NCI-H2171 treated with DMSO at 0.1 percent for 48 hours (cell line): ENCODE data around the gene SLC7A6.

Experiments used
- DNase-seq: peaks from one replicate; lab custom pipeline; 2025; lab: John Stamatoyannopoulos, UW

The SLC7A6 gene

DNA sequence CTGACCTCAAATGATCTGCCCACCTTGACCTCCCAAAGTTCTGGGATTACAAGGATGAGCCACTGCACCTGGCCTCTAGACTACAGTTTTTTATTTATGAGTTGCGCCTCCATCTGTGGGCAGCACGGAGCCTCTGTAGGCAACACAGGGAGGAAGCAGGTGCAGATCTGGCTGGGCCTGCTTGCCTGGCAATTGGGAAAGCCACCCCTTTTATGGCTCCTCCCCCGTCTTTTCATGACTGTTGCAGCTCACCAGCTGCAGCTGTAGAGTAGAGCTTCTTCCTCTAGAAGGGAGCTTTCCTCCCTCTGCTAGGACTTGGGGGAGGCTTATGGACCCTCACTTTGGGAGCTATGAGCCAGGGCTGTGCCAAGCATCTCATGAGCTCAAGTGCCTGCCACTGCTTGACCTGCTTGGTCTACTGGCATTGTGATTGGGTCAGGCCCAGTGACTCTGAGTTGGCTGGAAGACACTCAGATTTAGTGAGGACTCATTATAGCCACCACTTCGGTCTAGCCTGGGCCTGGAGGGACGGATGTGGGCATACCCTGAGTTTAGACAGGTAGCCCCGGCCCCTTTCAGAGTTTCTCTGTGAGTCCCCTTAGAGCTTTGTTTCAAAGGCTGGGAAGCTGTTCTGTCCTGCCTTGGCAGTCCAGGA, 6.9 kb upstream of the SLC7A6 start:
- peak; percentile 41 for DNase-seq

DNA sequence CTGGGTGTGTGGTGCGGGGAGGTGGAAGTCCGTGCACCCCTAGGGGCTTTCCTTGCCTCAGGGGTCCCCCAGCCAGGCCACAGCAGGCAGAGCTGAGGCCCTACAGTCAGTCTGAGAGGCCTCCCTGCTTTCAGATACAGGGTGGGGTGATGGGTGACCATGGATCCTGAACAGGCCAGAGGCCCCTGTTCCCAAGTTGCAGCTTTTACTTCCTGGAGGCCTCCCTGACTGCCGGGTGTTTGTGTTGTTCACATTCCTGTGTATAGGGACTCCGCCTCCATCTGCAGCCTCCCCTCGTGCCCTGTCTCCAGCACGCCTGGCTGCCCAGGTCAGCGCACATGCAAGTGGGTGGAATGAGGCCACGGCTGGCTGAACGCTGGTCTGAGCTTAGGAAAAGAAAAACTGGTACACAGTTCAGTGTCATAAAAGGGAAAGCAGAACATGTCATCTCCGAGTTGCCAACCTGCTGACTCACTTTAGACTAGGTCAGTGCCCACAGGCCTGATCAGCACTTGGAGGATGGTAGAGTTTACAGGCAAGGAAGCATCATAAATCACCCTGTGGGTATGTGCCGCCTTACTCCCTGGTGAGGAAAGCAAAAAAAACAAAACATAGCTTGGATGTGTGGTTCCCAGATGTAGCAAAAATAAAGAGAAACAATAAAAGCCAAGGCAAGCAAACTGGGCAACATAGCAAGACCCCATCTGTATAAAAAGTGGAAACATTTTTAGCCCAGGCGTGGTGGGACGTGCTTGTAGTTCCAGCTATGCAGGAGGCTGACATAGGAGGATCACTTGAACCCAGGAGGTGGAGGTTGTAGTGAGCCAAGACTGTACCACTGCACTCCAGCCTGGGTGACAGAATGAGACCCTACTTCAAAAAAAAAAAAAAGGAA, 6.2 kb upstream of the SLC7A6 start:
- no peak for DNase-seq

DNA sequence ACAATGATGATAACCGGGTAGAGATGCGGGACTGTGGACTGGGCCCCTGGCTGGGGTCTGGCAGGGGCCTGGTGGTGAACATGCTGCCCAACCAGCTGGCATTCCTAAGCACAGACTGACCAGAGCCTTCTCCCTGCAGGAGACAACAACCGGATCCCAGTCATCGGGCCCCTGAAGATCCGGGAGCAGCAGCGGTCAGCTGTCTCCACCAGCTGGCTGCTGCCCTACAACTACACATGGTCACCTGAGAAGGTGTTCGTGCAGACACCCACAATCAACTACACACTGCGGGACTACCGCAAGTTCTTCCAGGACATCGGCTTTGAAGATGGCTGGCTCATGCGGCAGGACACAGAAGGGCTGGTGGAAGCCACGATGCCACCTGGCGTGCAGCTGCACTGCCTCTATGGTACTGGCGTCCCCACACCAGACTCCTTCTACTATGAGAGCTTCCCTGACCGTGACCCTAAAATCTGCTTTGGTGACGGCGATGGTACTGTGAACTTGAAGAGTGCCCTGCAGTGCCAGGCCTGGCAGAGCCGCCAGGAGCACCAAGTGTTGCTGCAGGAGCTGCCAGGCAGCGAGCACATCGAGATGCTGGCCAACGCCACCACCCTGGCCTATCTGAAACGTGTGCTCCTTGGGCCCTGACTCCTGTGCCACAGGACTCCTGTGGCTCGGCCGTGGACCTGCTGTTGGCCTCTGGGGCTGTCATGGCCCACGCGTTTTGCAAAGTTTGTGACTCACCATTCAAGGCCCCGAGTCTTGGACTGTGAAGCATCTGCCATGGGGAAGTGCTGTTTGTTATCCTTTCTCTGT, 5.1 kb upstream of the SLC7A6 start:
- no peak for DNase-seq

DNA sequence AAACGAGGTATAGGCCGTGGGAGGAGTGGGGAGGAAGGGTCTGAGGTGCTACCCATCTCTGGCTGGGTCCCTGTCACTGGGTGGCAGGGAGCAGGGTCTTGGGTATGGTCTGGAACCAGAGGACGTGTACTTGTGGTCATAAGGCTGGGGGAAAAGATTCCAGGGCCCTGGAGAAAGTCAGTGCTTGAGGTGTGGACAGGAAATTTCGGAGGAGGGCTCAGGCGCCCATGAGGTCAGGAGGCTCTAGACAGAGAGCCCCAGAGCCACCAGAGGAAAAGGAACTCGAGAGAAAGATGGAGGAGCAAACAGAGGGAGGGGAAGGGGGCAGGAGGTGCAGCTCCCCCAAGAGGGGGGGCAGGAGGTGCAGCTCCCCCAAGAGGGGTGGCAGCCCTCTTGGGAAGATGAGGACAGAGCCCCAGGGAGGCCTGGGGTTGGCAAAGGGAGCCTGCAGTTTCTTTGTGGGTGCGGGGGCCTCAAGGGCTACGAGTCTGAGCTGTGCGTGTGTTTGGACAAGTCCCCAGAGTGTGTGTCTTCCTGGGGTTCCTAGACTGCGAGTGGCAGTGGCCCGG, 683 bp upstream of the SLC7A6 start:
- no peak for DNase-seq

DNA sequence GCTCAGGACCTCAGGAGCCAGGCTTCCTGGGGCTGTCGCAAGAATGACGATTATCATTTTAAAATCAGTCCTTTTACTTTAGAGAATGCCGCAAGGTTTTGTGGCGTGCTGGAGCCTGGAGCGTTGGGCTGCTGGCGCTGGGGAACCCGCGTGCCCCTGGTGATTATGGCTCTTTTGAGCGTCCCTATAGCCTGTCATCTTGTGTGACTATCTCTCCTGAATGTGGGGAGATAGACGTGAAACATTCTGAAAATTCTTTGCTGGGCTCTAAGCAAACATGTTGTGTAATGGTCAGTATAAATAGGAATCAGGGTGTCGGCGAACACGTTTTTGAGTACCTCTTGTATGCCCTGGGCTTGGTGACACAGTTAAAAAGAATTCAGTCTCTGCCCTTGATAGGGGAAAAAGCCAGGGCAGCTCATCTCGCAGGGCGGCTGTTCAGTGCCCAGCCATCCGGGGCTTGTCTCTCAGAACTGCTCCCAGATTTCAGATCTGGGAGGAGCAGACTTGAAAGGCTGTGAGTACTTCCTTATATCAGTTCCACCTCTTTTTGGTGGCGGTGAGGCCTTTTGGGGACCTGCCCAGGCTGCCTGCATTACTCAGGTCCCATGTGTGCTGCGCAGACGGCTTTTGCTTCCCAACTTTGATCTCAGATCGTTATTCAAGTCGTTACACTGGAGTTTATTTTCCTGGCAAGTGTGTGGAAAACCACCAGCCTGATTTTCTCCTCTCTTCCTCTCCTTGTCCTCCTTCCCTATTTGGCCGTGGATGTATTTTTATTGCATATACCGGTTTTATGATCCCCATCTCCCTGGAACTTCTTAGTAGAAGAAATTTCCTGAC, 973 bp downstream of the SLC7A6 start:
- peak; percentile 53 for DNase-seq

DNA sequence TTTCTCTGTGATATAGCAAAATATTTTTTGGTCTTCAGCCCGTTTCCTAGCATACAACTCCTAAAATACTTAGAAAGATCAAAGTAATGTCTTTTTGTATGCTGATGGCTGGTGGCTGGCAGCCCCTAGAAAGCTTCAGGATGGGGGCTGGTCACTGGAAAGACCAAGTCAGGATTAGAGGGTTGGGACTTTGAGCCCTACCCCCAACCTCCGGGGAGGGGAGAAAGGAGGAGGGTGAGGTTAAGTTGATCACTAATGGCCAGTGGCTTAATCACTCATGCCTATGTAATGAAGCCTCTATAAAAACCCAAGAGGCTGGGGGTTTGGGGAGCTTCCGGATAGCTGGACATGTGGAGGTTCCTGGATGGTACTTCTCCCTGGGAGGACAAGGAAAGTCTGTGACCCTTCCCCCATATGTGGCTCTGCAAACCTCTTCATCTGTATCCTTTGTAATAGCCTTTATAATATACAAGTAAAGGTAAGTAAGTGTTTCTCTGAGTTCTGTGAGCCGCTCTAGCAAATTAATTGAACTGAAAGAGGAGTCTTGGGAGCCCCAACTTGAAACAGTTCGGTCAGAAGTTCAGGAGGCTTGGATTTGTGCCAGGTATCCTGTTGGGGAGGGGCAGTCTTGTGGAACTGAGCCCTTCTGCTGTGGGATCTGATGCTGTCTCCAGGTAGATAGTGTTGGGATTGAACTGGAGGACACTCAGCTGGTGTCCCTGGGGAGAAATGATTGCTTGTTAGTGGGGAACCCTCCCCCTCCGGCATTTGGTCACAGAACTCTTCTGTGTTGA, 3.5 kb downstream of the SLC7A6 start:
- peak; percentile 93 for DNase-seq

DNA sequence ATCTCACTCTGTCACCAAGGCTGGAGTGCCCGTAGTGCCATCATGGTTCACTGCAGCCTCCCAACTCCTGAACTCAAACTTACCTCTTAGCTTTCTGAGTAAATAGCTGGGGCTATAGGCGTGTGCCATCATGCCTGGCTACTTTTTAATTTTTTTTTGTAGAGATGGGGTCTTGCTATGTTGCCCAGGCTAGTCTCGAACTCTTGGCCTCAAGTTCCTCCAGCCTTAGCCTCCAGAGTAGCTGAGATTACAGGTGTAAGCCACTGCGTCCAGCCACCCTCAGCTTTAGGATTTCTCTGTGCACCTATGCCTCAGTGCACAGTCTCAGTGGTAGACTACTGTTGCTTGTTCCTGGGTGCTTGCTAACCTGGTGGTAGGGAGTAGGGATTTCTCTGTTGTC, 5.5 kb downstream of the SLC7A6 start:
- no peak for DNase-seq

DNA sequence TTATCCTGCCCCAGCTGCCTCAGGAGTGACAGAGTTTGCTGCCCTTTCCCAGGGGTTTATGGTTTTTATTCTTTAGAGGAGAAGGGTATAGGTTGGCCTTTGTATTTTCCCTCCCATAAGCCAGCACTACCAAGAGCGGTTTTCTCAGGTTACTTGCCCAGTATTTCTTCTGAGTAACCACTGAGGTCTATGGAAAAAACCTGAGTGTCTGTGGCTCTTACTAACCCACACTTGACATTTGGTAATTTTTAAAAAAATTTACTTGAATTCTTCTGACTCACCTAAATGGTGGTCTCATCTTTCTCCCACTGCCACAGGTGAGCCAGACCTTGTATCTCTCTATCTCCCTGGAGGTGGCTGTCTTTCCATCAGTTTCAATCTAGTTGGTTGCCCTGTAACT, 6.0 kb downstream of the SLC7A6 start:
- DNase-seq = no peak

DNA sequence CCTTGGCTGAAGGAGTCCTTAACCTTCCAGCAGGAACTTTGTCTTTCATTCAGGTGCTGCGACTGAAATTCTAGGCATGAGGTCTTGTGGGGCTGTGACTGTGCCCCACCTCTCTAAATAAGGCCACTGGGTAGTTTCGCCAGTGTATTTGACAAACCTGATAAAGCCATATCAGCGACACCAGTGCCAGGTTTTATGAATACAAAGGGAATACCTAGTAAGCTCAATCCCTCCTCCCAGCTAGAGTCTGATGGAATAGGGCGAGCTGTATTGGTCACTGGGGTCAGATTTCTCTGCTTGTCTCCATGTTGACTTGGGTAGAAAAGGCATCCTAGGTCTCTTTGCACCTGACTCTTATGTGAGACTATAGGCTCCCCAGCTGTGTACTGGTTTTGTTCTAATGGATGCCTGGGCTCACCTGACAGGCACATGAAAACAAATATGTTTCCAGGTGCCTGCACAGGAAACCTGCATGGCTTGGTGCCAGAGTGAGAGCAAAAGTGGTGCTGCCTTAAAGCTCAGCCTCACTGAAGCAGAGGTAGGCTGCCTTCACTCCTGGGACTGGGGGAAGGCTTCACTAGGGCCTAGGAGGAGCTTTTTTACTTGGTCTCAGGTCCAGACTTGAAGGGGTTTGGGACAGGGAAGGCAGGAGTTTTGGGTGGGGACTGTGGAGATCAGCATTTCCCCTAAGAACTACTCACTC, 8.3 kb downstream of the SLC7A6 start:
- DNase-seq = peak; percentile 90

DNA sequence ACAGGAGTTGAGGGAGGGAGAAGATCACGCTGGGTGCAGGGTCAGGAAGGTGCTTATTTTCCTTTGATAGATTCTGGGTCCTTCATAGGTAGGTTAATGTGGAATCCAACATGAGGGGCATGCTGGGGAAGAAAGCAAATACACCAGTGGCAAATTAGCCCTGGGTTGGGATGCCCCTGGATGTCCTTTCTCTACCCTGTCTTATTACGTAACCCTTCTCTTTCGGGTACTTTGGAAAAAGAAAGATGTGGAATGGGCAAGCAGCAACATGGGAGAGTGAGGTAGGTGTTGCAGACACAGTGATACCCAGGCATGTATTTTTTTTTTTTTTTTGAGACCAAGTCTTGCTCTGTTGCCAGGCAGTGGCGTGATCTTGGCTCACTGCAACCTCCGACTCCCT, 9.1 kb downstream of the SLC7A6 start:
- DNase-seq = no peak

DNA sequence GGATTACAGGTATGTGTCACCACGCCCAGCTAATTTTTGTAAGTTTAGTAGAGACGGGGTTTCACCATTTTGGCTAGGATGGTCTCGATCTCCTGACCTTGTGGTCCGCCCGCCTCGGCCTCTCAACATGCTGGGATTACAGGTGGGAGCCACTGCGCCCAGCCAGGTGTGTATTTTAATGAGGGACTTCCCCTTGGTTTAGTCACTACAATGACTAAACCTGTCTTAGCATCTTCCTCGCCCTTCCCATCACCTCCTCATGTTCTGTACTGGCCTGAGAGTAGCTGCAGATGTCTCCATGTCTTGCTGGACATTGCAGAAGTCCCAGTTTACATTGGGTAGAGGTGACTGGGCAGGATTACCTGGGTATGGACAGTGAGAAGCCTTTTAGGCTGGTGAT, 9.6 kb downstream of the SLC7A6 start:
- no peak for DNase-seq

DNA sequence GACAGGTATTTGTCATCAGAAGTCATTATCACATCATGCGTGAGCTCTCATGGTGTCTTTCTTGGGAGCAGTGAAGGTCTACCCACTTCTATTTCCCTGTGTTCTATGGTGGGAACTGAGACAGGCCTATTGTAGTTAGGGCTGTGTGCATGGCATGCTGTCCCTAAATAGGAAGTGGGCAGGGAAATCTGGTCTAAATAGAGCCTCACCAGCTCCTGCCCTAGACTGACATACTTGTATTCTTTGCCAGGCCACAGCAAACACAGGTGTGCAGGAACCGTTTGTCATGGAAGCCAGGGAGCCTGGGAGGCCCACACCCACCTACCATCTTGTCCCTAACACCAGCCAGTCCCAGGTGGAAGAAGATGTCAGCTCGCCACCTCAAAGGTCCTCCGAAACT, 10.1 kb downstream of the SLC7A6 start:
- no peak for DNase-seq

DNA sequence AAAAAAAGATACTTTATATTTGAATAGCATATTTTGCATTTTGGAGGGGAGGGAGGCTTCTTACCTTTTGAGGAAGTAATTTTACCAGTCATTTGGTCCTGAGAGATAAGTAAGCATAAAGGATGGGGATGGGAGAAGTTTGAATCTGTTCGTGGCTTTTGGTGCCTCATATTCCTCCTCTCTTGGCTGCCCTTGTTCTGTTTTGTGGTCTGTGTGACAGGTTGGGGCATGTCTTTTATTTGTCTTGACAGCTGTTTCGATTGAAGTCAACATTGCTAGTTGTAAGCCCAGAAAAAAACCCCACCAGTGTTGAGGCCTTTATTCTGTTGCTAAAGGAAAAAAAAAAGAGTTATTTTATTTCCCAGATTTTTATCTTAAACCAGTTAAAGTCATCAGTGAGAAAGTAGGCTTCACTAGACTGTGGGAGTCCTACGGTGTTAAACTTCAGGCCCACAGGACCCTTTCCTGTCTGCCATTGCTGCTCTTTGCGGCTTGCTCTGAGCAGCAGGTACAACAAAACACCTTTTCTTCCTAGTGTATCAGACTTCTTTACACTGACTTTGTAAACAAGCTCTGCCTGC, 11.4 kb downstream of the SLC7A6 start:
- peak; percentile 93 for DNase-seq

DNA sequence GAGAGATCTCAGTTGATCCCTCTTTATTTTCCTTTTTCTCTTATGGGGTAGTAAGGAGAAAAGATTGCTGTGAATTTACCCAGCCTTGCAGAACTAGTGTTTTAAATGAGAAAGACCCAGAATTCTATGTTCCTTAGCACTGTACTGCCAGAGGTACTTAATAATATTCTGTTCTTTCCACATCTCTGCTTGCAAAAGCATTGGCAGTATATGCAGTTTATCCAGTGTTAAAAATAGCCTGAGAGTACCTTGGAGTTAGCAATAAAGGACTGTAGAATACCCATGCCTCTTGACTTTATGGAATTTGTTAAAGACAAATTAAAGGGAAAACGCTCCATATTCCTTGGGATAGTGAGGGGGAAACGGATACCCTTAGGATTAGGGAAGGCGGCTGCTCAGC, 11.9 kb downstream of the SLC7A6 start:
- DNase-seq = no peak

DNA sequence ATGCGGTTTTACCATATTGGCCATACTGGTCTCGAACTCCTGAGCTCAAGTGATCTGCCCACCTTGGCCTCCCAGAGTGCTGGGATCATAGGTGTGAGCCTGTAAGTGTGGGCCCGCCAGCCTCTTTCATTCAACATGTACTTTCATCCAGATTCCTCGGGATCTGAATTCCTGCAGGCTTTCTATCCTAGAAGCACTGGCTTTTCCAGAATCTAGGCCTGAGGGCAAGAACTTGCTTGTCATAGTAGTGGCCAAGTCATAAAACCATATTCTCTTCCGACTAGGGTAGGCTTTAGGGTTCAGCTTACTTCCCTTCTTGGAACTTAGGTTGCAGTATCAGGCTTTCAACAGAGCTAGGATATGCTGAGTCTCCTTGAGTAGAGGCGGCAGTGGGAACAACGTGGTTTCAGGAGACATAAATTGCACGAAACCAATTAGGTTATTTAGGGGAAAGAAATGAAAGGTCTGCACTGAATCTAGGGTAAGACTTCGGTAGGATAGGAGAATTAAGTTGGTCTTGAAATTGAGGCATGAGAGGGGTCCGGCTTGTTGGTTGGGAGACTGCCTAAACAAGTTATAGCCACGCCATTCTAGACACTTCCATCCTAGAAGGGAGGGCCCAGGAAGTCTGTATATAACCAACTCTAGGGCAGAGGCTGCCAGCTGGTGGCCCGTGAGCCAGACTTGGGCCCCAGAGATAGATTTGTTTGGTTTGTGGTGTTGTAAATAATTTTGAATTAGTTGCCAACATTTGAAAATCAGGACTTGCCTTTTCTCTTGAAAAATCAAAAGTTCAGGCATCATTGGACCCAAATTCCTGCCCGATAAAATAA, 15.6 kb downstream of the SLC7A6 start:
- DNase-seq = no peak

DNA sequence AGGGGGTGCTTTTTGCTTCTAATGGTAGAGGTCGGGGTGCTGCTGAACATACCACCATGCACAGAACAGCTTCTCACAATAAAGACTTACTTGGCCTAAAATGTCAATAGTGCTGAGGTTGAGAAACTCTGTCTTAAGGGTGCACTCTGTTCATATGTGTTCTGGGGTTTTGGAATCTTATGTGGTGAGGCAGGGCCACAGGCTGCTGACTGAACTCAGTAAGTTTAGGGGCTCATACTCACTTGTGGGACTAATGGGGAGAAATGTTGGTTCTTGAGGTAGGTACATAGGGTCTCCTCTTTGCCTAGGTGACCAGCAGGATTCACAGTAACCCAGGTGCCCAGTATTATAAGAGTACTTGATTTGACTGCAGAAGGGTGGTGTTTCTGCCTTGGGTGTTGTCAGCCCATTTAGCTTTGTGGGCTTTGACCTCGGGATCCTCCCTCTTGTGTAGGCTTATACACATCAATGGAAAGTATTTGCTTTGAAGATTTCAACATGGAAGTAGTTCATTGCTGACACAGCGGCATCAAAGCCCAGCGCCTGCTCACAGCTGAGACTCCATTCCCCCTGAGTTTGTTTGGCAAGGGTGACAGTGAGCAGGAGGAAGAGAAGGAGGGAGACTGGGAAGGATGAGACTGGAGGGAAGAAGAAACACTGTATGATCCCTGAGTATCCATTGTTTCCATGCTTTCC, 17.2 kb downstream of the SLC7A6 start:
- no peak for DNase-seq

DNA sequence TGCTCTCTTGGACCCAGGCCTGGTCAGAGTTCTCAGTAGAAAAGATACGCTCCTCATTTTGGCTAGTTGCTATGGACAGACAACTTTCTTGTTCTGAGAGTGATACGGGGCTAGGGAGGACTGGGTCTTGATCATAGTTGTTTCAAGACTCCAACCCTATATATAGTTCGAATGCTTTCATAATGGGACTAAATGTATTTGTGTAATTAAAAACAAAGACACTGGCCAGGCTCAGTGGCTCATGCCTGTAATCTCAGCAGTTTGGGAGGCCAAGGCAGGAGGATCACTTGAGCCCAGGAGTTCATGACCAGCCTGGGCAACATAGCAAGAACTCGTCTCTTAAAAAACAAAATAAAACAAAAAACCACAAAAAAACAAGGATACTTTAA, 17.7 kb downstream of the SLC7A6 start:
- no peak for DNase-seq

DNA sequence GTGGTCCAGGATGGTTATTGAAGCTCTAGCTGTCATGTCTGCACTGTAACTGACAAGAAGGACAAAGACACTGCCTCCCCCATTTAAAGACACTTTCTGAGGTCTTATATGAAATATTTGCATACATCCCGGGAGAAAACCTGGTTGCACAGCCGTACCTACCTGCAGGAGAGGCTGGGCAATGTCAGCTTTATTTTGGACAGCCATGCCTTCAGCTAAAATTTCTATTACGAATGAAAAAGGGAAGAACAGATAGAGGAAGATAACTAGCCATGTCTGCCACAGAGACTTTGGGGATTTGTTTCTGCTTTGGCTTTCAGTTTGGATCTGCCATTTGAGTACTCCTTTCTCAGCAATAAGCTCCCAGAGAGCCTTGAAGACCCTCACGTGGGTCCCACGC, 19.0 kb downstream of the SLC7A6 start:
- no peak for DNase-seq
